Sigmoid colon (tissue), 7 donors: ENCODE data around the gene HTRA3. TPM values are rescaled to one million over a fixed set of nuclear protein-coding genes. Genes with fewer than 3 reads are reported as not detected.
A peak's percentile ranks its signal among the peaks of the same experiment; 100 is the strongest.

Experiments
- DNase-seq: peaks from one replicate; pipeline ENCODE4 v3.0.0-alpha.2; 2019
- H3K27ac ChIP-seq, 4 donors: fragments of 200-600 bp; sonication (generic); one replicate each; pipeline ENCODE4 v1.5.1; 2016 to 2019; ENCODE audit warnings: mild to moderate bottlenecking in 1 of 4
- H3K27me3 ChIP-seq, 3 donors: fragments of 200-600 bp; sonication (generic); one replicate each; pipeline ENCODE4 v1.5.1; 2019; ENCODE audit warnings: mild to moderate bottlenecking in 1 of 3
- H3K36me3 ChIP-seq, 4 donors: fragments of 200-600 bp; sonication (generic); one replicate each; pipeline ENCODE4 v1.5.1; 2016 to 2019
- H3K4me1 ChIP-seq, 4 donors: fragments of 200-600 bp; sonication (generic); one replicate each; pipeline ENCODE4 v1.5.1; 2017 to 2019
- H3K4me3 ChIP-seq, 4 donors: fragments of 200-600 bp; sonication (generic); one replicate each; pipeline ENCODE4 v1.5.1; 2017 to 2019; ENCODE audit warnings: mild to moderate bottlenecking in 2 of 4, moderate library complexity in 1 of 4
- H3K9me3 ChIP-seq, 4 donors: fragments of 200-600 bp in 3 of 4; sonication (generic) in 3 of 4; one replicate each; pipeline versions ENCODE4 v1.5.1 to v1.6.1; 2013 to 2019
- EP300 ChIP-seq, 4 donors: sonication (generic); formaldehyde crosslinking; IDR thresholded peaks; one replicate each; pipeline ENCODE4 v1.6.1; 2017; ENCODE audit warnings: antibody characterized with exemption in 4 of 4
- POLR2A ChIP-seq, 2 donors: fragments of 450-650 bp; IDR thresholded peaks; one replicate each; pipeline ENCODE4 v1.6.1; 2016; ENCODE audit warnings: antibody characterized with exemption in 2 of 2, mild to moderate bottlenecking in 2 of 2, moderate library complexity in 2 of 2
- POLR2AphosphoS5 ChIP-seq, 4 donors: sonication (generic); formaldehyde crosslinking; IDR thresholded peaks; one replicate each; pipeline ENCODE4 v1.6.1; 2017; ENCODE audit warnings: antibody characterized with exemption in 4 of 4
- WGBS, 2 donors: extraction: QIAGEN DNeasy Blood & Tissue Kit; methylation state at CpG; one replicate each; pipeline ENCODE4 v1.1.7; 2013; 5-methylcytosine and 5-hydroxymethylcytosine counted together
- intact Hi-C: fragments of 100-400 bp; cut with DNase I; formaldehyde crosslinking; loops from one replicate; pipeline ENCODE4 v1.15.1; 2023
- polyA plus RNA-seq, 3 donors: library from polyadenylated mRNA; stranded (reverse); fragments of 200-250 nt; gene quantifications; one replicate each; pipeline ENCODE4 v1.2.3, GENCODE V29; 2013
- total RNA-seq, 4 donors: library from RNA; depleted of rRNA; stranded (reverse); fragments of >200 nt; gene quantifications; one replicate each; pipeline ENCODE4 v1.1.0, GENCODE V29; 2016
- TF ChIP-seq, protein P1 (sequence below), 4 experiments: fragments of 450-650 bp in 3 of 4; fragments of 200-600 bp in 1 of 4; IDR thresholded peaks; one replicate each; pipeline ENCODE4 v1.5.1; 2016 to 2019; ENCODE audit warnings: antibody characterized with exemption in 4 of 4, mild to moderate bottlenecking in 3 of 4, moderate library complexity in 2 of 4
- donor health status: healthy with polysubstance abuse.
- donor health status: Bipolar disorder and iron deficiency.
- donor health status: healthy.

The HTRA3 gene
- total and polyA plus RNA-seq, 7 donors = 1.2 to 49.6 (median 14.5) TPM

- peak overlapping the region in 1 of 4 donors; percentile 64 for H3K27ac ChIP-seq
- intact Hi-C loops = no loop called here
These were observed 21.5 kb upstream of the HTRA3 start for GRCh38 chr4:8248091-8248490.

DNA sequence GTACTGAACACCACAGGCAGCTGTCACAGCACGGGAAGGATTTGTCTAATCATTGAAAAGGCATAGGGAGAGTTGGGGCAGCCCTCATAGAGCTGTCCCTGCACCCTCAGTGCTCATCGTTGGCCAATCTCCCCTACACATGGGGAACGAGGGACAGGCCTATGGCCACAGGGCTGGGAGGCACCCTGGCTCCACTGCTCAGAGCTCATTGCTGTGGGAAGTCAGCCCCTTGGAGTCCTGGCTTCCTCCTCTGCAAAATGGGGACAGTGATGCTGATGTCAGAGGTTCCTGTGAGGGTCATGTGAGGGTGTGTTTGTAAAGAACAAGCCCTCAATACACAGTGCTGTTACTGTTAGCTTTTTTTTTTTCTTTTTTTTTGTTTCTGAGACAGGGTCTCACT lies 19.3 kb upstream of the HTRA3 start:
- 52 to 72% methylated on average over 3 of the region's 3 CpGs for WGBS, 2 donors
- H3K9me3 ChIP-seq = no peaks in the 10 kb centered on the region
- H3K4me3 ChIP-seq = no peak overlapping the region
- no peaks in the 10 kb centered on the region for H3K36me3 ChIP-seq
- no peak for TF ChIP-seq POLR2AphosphoS5 (IDR thresholded peaks at IDR 0.05)
- no peak for TF ChIP-seq EP300 (IDR thresholded peaks at IDR 0.05)
- TF ChIP-seq POLR2A (IDR thresholded peaks at IDR 0.05) = no peak
- TF ChIP-seq, protein P1, sequence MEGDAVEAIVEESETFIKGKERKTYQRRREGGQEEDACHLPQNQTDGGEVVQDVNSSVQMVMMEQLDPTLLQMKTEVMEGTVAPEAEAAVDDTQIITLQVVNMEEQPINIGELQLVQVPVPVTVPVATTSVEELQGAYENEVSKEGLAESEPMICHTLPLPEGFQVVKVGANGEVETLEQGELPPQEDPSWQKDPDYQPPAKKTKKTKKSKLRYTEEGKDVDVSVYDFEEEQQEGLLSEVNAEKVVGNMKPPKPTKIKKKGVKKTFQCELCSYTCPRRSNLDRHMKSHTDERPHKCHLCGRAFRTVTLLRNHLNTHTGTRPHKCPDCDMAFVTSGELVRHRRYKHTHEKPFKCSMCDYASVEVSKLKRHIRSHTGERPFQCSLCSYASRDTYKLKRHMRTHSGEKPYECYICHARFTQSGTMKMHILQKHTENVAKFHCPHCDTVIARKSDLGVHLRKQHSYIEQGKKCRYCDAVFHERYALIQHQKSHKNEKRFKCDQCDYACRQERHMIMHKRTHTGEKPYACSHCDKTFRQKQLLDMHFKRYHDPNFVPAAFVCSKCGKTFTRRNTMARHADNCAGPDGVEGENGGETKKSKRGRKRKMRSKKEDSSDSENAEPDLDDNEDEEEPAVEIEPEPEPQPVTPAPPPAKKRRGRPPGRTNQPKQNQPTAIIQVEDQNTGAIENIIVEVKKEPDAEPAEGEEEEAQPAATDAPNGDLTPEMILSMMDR (IDR thresholded peaks at IDR 0.05) = no peak
- no peaks in the 10 kb centered on the region for H3K27me3 ChIP-seq
- no peak overlapping the region for H3K27ac ChIP-seq
- intact Hi-C loops = no loop called here
- H3K4me1 ChIP-seq = no peaks in the 10 kb centered on the region
- no peak for DNase-seq

More at GRCh38 chr4:8248091-8248490, 21.5 kb upstream of the HTRA3 start:
- no peak for TF ChIP-seq POLR2AphosphoS5 (IDR thresholded peaks at IDR 0.05)
- TF ChIP-seq, protein P1 (IDR thresholded peaks at IDR 0.05) = no peak
- no peak for TF ChIP-seq POLR2A (IDR thresholded peaks at IDR 0.05)
- TF ChIP-seq EP300 (IDR thresholded peaks at IDR 0.05) = no peak
- no peak overlapping the region for H3K4me3 ChIP-seq
- H3K27me3 ChIP-seq = no peaks in the 10 kb centered on the region
- DNase-seq = no peak
- H3K4me1 ChIP-seq = no peaks in the 10 kb centered on the region
- no peaks in the 10 kb centered on the region for H3K36me3 ChIP-seq
- WGBS, 2 donors = 80 to 81% methylated on average over 7 of the region's 7 CpGs
- H3K9me3 ChIP-seq = no peaks in the 10 kb centered on the region

DNA sequence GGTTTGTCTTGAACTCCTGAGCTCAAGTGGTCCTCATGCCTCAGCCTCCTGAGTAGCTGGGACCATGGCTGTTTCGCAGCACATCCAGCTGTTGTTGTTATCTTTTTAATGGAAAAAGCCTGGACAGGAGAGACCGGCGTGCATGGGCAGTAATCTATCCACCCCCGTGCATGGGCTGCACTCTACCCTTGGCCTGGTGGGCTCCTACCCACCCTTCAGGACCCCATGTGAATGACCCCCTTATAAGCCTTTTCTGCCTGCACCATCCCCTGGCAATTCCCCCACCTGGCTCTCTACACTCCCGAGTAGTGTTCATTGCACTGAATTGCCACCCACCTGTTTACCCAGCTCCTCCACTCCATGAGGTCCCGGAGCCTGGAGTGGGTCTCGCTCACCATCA lies 18.9 kb upstream of the HTRA3 start:
- Histone ChIP-seq H3K36me3 (no peaks in the 10 kb centered on the region), H3K27ac (no peak overlapping the region), H3K4me3 (no peak overlapping the region), H3K4me1 (peaks cover 0 to under 1% (median 0%) of the 10 kb centered on the region in 4 donors), H3K27me3 (no peaks in the 10 kb centered on the region), H3K9me3 (no peaks in the 10 kb centered on the region)
- intact Hi-C loops = no loop called here
- TF ChIP-seq, protein P1 (IDR thresholded peaks at IDR 0.05) = no peak
- TF ChIP-seq EP300 (IDR thresholded peaks at IDR 0.05) = no peak
- no peak for TF ChIP-seq POLR2A (IDR thresholded peaks at IDR 0.05)
- no peak for TF ChIP-seq POLR2AphosphoS5 (IDR thresholded peaks at IDR 0.05)
- DNase-seq = no peak
- WGBS, 2 donors = 80 to 82% methylated on average over 7 of the region's 7 CpGs

- Histone ChIP-seq H3K4me3 (no peak overlapping the region), H3K27ac (no peak overlapping the region), H3K9me3 (no peaks in the 10 kb centered on the region), H3K4me1 (peaks cover 0 to 5% (median 0%) of the 10 kb centered on the region in 4 donors), H3K27me3 (no peaks in the 10 kb centered on the region), H3K36me3 (no peaks in the 10 kb centered on the region)
- 84 to 88% methylated on average over 24 of the region's 24 CpGs for WGBS, 2 donors
- TF ChIP-seq POLR2AphosphoS5 (IDR thresholded peaks at IDR 0.05) (no peak), POLR2A (IDR thresholded peaks at IDR 0.05) (no peak), EP300 (IDR thresholded peaks at IDR 0.05) (no peak)
- TF ChIP-seq, protein P1 (IDR thresholded peaks at IDR 0.05) = no peak
- intact Hi-C loops = no loop called here
- DNase-seq = no peak
These were observed 18.3 kb upstream of the HTRA3 start for GRCh38 chr4:8251110-8251883.
